T-helper 17 cell (primary cell): ENCODE measurements around the gene FAM163A. TPM values are rescaled to one million over a fixed set of nuclear protein-coding genes. Genes with fewer than 3 reads are reported as not detected.
"Not testable (repeated sequence)": the region's sequence is repeated elsewhere in the genome, so short reads cannot be mapped to it uniquely, and the experiment has no call there.

ENCODE experiments used
- ATAC-seq: fragments of 150-1000 bp; cut with Tn5 transposase; 2 replicates; pipeline ENCODE4 v1.10.0; 2021; ENCODE audit warnings: mild to moderate bottlenecking, moderate library complexity
- DNase-seq, 3 donors: peaks; one replicate each; pipeline versions ENCODE4 v3.0.0 to v3.0.0-alpha.2; 2020 to 2021
- H3K9me3 ChIP-seq: one replicate; pipeline ENCODE4 v1.7.0; 2013; ENCODE audit warnings: low read length, mild to moderate bottlenecking; ENCODE audit not compliant: control insufficient read depth, poor library complexity, severe bottlenecking
- H3K27ac Mint-ChIP-seq: one replicate; pipeline ENCODE4 v1.8.0; 2022; ENCODE audit warnings: mild to moderate bottlenecking, moderate library complexity, mixed read lengths
- H3K27me3 Mint-ChIP-seq: one replicate; pipeline ENCODE4 v1.8.0; 2022; ENCODE audit warnings: mixed read lengths
- H3K36me3 Mint-ChIP-seq: one replicate; pipeline ENCODE4 v1.8.0; 2022; ENCODE audit warnings: low read depth, mixed read lengths
- H3K4me1 Mint-ChIP-seq: one replicate; pipeline ENCODE4 v1.8.0; 2022; ENCODE audit warnings: mild to moderate bottlenecking, mixed read lengths
- H3K4me3 Mint-ChIP-seq: one replicate; pipeline ENCODE4 v1.8.0; 2022; ENCODE audit warnings: mild to moderate bottlenecking, moderate library complexity, mixed read lengths
- total RNA-seq, 4 donors: library from RNA in 2 of 4; stranded (reverse) in 2 of 4; gene quantifications; one replicate each; pipeline ENCODE4 v1.2.3 and lab custom pipeline; 2022 to 2026

FAM163A gene
- total RNA-seq, 2 donors from 2014 or later, result 0.10 TPM; not detected in 1

DNA sequence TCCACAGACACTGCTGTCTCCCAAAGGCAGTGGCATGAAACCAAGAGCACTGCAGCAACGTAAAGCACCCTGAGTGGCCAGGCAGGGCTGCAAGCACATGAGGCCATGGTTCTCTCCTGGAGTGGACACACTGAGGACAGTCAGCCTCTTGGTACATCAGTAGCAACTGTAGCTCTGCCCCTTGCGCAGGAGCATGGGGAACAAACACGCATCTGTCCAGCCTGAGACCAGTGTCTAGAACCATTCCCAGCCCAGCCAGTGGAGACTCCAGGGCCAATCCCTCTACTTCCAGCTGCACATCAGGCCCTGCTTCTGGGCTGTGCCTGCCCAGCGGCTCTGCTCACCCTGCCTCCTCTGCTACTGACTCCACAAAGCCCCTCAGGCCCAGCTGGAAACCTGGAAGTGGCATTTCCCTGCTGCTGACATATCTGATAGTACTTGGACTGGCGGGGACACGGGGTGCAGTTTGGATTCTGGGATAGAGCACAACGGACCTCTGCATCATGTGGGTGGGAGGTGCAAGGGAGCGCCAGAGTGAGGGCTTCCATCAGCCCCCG lies 85.5 kb downstream of the FAM163A start:
- no peaks in the 10 kb centered on the region for H3K9me3 ChIP-seq
- Mint-ChIP-seq H3K36me3 (peaks cover 3% of the 10 kb centered on the region), H3K27ac (no peak overlapping the region), H3K4me1 (peaks cover 20% of the 10 kb centered on the region), H3K27me3 (peaks cover 10% of the 10 kb centered on the region), H3K4me3 (no peak overlapping the region)
- DNase-seq (no peak), ATAC-seq (no peak)

DNA sequence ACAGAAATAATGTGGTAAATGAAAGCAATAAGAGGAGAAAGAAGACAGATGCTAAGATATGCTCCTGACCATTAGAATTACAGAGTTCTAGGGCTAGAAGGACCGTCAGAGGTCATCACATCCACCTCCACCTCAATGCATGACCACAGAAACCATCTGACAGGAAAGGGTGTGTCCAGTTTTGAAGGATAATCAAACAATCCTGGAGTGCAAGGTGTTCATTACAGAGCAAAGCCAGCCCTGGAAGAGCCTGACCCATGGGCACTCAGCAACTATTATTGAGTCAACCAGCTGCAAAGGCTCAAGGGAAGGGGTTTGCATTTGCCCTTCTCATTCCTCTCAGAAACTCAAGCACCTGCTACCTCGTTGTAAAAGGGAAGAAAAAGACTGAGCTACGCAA lies 88.1 kb downstream of the FAM163A start:
- H3K27ac Mint-ChIP-seq, result peak overlapping the region; percentile 84
- H3K36me3 Mint-ChIP-seq, result peaks cover 2% of the 10 kb centered on the region
- peaks cover 10% of the 10 kb centered on the region for H3K27me3 Mint-ChIP-seq
- peak overlapping the region; percentile 72 for H3K4me3 Mint-ChIP-seq
- ATAC-seq (no peak), DNase-seq (no peak)
- H3K4me1 Mint-ChIP-seq, result peaks cover 24% of the 10 kb centered on the region
- H3K9me3 ChIP-seq, result no peaks in the 10 kb centered on the region

DNA sequence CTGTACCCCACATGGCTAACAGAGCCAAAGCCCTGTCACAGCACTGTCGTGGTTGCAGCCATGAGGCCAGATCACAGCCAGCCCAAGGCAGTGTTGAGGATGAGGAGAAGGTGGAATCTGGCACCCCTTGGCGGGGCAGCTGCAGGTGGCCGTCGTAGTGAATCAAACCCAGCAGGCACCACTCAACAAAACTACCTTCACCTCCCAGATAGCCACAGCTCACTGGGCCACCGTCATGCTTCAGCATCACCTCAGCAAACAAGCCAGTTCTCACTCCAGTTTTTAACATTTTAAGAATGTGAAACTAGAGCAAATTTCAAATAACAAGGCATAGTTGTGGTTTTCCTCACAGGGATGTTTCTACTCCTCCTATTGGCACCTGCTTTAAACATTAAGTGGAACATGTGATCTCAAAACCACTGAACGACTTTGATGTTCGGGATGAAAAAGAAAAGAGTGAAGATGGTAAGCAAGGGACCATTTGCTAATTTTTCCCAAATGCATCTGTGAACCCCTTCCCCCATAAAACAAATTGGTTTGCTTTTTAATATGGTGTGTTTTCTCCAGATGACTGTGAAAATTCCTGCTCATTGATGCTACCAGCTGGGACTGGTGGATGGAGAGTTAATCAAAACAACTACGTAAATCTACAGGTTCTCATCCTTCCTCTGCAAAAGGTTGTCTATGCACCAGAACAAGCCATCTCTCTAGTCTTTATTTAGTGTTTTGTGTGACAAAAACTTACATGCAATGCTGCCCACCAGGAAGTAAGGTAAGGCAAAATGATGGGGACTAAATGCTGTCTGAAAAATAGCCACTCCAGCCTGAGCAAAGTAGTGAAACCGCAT lies 89.0 kb downstream of the FAM163A start:
- peak overlapping the region; percentile 84 for H3K27ac Mint-ChIP-seq
- peaks cover 2% of the 10 kb centered on the region for H3K36me3 Mint-ChIP-seq
- peaks cover 24% of the 10 kb centered on the region for H3K4me1 Mint-ChIP-seq
- ATAC-seq (peak; percentile 84), DNase-seq (no peak)
- peak overlapping the region; percentile 72 for H3K4me3 Mint-ChIP-seq
- H3K9me3 ChIP-seq, result no peaks in the 10 kb centered on the region
- peaks cover 4% of the 10 kb centered on the region for H3K27me3 Mint-ChIP-seq

DNA sequence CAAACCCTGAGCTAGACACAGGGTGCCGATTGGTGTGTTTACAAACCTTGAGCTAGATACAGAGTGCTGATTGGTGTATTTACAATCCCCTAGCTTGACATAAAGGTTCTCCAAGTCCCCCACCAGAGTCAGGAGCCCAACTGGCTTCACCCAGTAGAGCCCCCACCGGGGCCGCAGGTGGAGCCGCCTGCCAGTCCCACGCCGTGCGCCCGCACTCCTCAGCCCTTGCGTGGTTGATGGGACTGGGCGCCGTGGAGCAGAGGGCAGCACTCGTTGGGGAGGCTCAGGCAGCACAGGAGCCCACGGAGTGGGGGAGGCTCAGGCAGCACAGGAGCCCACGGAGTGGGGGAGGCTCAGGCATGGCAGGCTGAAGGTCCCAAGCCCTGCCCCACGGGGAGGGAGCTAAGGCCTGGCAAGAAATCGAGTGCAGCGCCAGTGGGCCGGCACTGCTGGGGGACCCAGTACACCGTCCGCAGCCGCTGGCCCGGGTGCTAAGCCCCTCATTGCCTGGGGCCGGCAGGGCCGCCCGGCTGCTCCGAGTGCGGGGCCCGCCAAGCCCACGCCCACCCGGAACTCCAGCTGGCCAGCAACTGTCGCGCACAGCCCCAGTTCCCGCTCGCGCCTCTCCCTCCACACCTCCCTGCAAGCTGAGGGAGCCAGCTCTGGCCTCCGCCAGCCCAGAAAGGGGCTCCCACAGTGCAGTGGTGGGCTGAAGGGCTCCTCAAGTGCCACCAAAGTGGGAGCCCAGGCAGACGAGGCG lies 93.8 kb downstream of the FAM163A start:
- not testable (repeated sequence) for DNase-seq, H3K27ac Mint-ChIP-seq, H3K9me3 ChIP-seq, H3K36me3 Mint-ChIP-seq, ATAC-seq, H3K4me3 Mint-ChIP-seq, H3K27me3 Mint-ChIP-seq
- H3K4me1 Mint-ChIP-seq, result peaks cover 12% of the 10 kb centered on the region

DNA sequence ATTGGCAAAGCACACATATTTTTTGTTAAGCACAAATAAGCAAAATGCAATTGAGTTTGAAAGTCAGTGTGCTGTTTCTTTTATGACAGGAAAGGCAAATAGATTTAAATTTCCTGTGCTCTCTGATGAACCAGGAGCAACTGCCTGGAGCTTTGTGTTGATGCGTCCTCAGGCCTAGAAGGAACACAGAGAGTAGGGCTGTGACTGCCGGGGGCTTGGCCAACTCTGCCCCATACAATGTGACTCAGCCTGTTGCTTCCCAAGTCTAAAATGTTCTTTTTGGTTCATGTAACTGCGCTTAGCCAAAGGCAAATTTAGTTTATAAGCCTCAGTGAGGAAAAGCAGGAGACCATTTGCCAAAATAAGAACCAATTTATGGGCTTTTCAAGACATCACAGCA lies 97.0 kb downstream of the FAM163A start:
- no peaks in the 10 kb centered on the region for H3K9me3 ChIP-seq
- Mint-ChIP-seq H3K27me3 (no peaks in the 10 kb centered on the region), H3K4me3 (no peak overlapping the region), H3K36me3 (peaks cover 4% of the 10 kb centered on the region), H3K4me1 (peaks cover 10% of the 10 kb centered on the region), H3K27ac (no peak overlapping the region)
- no peak for ATAC-seq
- DNase-seq, result no peak

DNA sequence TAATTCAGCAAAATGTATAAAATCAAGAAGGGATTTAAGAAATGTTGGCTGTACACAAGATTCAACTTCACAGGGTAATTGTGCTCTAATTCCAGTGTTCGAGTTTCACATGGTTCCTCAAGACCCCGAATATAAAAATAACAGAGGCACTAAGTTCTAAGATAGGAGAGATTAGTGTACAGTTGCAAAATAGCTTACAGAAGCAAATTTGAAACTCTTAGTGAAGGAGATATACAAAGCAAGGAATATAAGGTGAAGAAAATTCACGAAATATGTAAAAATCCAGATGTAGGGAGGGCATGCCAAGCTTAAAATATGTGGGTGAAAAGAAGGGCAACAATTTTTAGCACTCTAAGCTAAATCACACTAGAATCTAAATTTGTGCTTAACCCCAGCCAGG lies 105.1 kb downstream of the FAM163A start:
- no peaks in the 10 kb centered on the region for H3K9me3 ChIP-seq
- Mint-ChIP-seq H3K27me3 (no peaks in the 10 kb centered on the region), H3K4me3 (no peak overlapping the region), H3K36me3 (peaks cover 5% of the 10 kb centered on the region), H3K4me1 (peaks cover 4% of the 10 kb centered on the region), H3K27ac (no peak overlapping the region)
- no peak for ATAC-seq
- no peak for DNase-seq

DNA sequence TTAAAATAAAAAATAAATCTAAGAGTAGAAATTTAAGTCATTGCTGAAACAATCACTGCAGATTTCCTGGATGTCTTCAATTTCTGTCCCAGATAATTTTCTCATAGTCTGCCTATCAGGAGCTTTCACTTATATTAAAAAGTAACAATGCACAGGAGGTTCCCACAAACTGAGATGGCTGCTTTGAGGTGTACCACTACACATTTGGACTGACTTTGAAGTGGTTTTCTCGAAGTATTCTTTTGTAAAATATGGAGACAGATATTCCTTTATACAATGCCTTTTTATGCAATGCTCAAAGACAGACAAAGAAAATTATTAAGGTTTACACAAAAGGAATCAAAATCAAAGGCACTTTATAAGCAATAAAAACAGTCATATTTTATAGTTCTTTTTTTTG lies 110.0 kb downstream of the FAM163A start:
- Mint-ChIP-seq H3K27me3 (no peaks in the 10 kb centered on the region), H3K36me3 (no peaks in the 10 kb centered on the region), H3K27ac (no peak overlapping the region), H3K4me1 (no peaks in the 10 kb centered on the region), H3K4me3 (no peak overlapping the region)
- H3K9me3 ChIP-seq, result no peaks in the 10 kb centered on the region
- DNase-seq (no peak), ATAC-seq (no peak)

DNA sequence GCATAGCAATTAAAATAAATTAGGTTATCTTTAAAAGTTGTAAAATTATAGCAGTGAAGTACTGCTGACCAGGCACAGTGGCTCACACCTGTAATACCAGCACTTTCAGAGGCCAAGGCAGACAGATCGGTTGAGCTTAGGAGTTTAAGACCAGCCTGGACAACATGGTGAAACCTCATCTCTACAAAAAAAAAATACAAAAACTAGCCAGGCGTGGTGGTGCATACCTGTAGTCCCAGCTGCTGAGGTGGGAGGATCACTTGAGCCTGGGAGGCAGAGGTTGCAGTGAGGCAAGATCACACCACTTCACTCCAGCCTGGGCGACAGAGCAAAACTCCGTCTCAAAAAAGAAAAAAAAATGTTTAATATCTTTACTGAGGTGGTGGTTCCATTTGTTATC lies 112.7 kb downstream of the FAM163A start:
- H3K9me3 ChIP-seq, DNase-seq, H3K27ac Mint-ChIP-seq, ATAC-seq, H3K36me3 Mint-ChIP-seq, H3K4me3 Mint-ChIP-seq, H3K4me1 Mint-ChIP-seq, H3K27me3 Mint-ChIP-seq: not testable (repeated sequence)

DNA sequence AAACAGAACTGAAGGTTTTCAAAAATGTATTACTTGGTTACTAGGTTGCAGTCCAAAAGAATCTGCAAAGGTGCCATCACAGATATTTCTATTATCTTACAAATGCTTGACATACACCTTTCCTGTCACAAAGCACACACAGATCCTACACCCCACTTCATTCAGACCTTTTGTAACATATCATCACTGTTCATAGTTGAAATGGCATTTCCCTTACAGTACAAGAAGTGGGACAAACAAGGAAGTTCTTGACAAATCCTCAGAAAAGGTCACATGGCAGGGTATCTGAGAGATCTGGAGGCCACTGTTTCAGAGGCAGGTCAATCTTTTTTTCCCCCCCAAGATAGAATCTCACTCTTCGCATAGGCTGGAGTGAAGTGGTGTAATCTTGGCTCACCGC lies 113.2 kb downstream of the FAM163A start:
- Mint-ChIP-seq H3K36me3 (peaks cover 3% of the 10 kb centered on the region), H3K4me1 (peaks cover 3% of the 10 kb centered on the region), H3K4me3 (no peak overlapping the region), H3K27ac (no peak overlapping the region), H3K27me3 (no peaks in the 10 kb centered on the region)
- no peaks in the 10 kb centered on the region for H3K9me3 ChIP-seq
- DNase-seq (no peak), ATAC-seq (no peak)

DNA sequence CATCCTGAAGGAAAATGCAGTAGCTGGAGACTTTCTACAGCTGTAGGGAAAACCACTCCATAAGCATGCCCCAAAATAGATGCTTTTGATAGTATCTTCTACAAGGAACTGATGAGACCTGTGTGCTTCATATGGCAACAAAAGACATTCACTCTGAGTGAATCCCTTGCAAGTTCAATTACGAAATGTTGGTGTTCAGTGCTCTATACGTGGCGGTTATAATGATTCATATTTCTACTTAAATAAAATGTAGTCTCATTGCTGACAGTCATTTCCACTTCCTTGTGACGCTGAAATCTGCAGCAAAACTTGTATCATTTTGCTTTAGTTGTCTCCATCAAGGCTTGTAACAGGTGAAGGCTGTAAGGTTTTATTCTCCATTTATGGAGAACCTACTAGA lies 113.9 kb downstream of the FAM163A start:
- Mint-ChIP-seq H3K4me3 (no peak overlapping the region), H3K36me3 (peaks cover 3% of the 10 kb centered on the region)

DNA sequence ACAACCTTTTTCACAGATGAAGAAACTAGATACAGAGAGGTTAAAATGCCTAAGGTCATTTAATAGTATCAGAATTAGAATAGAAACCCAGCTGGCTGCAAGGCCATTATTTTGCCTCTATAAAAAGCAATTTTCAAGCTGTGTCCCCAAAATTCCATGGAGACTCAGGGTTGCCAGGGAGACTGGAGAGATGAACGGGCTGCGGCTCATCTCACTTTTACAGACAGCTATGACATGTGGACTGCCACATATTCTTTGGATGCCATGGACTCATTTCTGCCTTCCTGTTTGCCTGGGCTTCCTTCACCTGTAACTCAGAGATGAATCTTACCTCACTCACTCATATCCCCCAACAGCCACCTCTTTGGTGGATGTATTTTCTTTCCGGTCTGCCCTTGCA lies 117.6 kb downstream of the FAM163A start:
- no peak overlapping the region for H3K27ac Mint-ChIP-seq
- H3K4me1 Mint-ChIP-seq, result peaks cover 6% of the 10 kb centered on the region
- ATAC-seq (no peak), DNase-seq (no peak)
- H3K27me3 Mint-ChIP-seq, result no peaks in the 10 kb centered on the region
- H3K36me3 Mint-ChIP-seq, result peaks cover 5% of the 10 kb centered on the region
- H3K4me3 Mint-ChIP-seq, result no peak overlapping the region
- no peaks in the 10 kb centered on the region for H3K9me3 ChIP-seq

More for the DNA sequence above, 113.9 kb downstream of the FAM163A start:
- DNase-seq, result no peak
- Mint-ChIP-seq H3K27me3 (no peaks in the 10 kb centered on the region), H3K4me1 (peaks cover 3% of the 10 kb centered on the region), H3K27ac (peak overlapping the region; percentile 29)
- no peak for ATAC-seq
- H3K9me3 ChIP-seq, result no peaks in the 10 kb centered on the region

DNA sequence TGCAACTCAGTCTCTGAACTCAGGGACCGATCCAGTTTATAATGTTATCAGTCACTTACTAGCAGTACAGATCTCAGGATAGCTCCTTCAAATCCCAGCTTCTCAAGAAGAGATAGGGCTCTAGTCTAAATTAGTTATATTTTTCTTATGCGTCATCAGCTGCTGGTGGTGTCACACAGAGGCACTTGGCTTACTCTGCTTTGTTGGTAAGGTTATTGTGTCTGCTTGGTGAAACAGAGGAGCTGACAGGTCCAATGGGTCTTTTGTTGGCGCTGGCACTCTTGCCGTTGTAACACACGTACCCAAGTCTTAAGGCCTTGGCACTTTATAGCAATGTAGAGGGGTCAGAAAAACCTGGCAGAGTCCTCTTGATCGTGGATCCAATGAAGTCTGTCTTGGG lies 122.3 kb downstream of the FAM163A start:
- H3K27me3 Mint-ChIP-seq, result no peaks in the 10 kb centered on the region
- H3K9me3 ChIP-seq, result no peaks in the 10 kb centered on the region
- no peak for DNase-seq
- ATAC-seq, result no peak
- peaks cover 12% of the 10 kb centered on the region for H3K4me1 Mint-ChIP-seq
- H3K27ac Mint-ChIP-seq, result no peak overlapping the region
- H3K4me3 Mint-ChIP-seq, result no peak overlapping the region
- H3K36me3 Mint-ChIP-seq, result peaks cover 2% of the 10 kb centered on the region
